Esophagus muscularis mucosa (tissue), 4 donors: Measurements from ENCODE around the gene PPP1R2C. TPM values are rescaled to one million over a fixed set of nuclear protein-coding genes. Genes with fewer than 3 reads are reported as not detected.

Source experiments
- DNase-seq: peaks from one replicate; pipeline ENCODE4 v3.0.0-alpha.2; 2017; ENCODE audit errors: extremely low spot score
- H3K27ac ChIP-seq, 4 donors: fragments of 200-600 bp; sonication (generic); replicated peaks in 1 of 4; 1 replicate in 3 of 4; 2 replicates in 1 of 4; pipeline ENCODE4 v1.5.1; 2016 to 2019; ENCODE audit warnings: mild to moderate bottlenecking in 1 of 4
- H3K27me3 ChIP-seq, 4 donors: fragments of 200-600 bp; sonication (generic); one replicate each; pipeline versions ENCODE4 v1.5.1 to v1.6.0; 2016 to 2019
- H3K36me3 ChIP-seq, 4 donors: fragments of 200-600 bp; sonication (generic); one replicate each; pipeline ENCODE4 v1.5.1; 2016 to 2019
- H3K4me1 ChIP-seq, 4 donors: fragments of 200-600 bp; sonication (generic); one replicate each; pipeline ENCODE4 v1.5.1; 2016 to 2019
- H3K4me3 ChIP-seq, 4 donors: fragments of 200-600 bp; sonication (generic); 1 replicate in 2 of 4; 2 replicates in 2 of 4; pipeline ENCODE4 v1.5.1; 2016 to 2019; ENCODE audit warnings: mild to moderate bottlenecking in 4 of 4, moderate library complexity in 1 of 4
- H3K9me3 ChIP-seq, 4 donors: fragments of 200-600 bp; sonication (generic); 1 replicate in 3 of 4; 2 replicates in 1 of 4; pipeline ENCODE4 v1.5.1; 2016 to 2019
- CTCF ChIP-seq, 3 experiments: fragments of 200-600 bp in 2 of 3; fragments of 450-650 bp in 1 of 3; sonication (generic) in 2 of 3; IDR thresholded peaks; one replicate each; pipeline ENCODE4 v1.5.1; 2017 to 2019; ENCODE audit warnings: antibody characterized with exemption in 3 of 3, mild to moderate bottlenecking in 2 of 3, moderate library complexity in 1 of 3
- EP300 ChIP-seq: sonication (generic); formaldehyde crosslinking; IDR thresholded peaks from one replicate; pipeline ENCODE4 v1.6.1; 2017; ENCODE audit warnings: antibody characterized with exemption
- POLR2A ChIP-seq: fragments of 450-650 bp; IDR thresholded peaks from one replicate; pipeline ENCODE4 v1.6.1; 2017; ENCODE audit warnings: antibody characterized with exemption, moderate library complexity, mild to moderate bottlenecking, low read depth
- POLR2AphosphoS5 ChIP-seq, 2 donors: sonication (generic); formaldehyde crosslinking; IDR thresholded peaks; one replicate each; pipeline ENCODE4 v1.6.1; 2017; ENCODE audit warnings: antibody characterized with exemption in 2 of 2
- WGBS: methylation state at CpG from one replicate; pipeline ENCODE4 v1.1.5; 2018; 5-methylcytosine and 5-hydroxymethylcytosine counted together
- intact Hi-C: fragments of 100-400 bp; cut with DNase I; formaldehyde crosslinking; loops from one replicate; pipeline ENCODE4 v1.15.1; 2023
- total RNA-seq, 4 donors: library from RNA; depleted of rRNA; stranded (reverse); fragments of >200 nt; gene quantifications; one replicate each; pipeline versions ENCODE4 v1.1.0 to v1.2.1, GENCODE V29; 2016

Gene PPP1R2C
- total RNA-seq, 4 donors from 2014 or later: not detected

GRCh38 chrX:42772874-42773273 is 5.1 kb downstream of the PPP1R2C start:
- H3K27ac ChIP-seq: no peak overlapping the region
- H3K27me3 ChIP-seq: peaks cover 0 to 4% (median 0%) of the 10 kb centered on the region in 4 donors
- H3K36me3 ChIP-seq: no peaks in the 10 kb centered on the region
- intact Hi-C loops: no loop called here
- no peaks in the 10 kb centered on the region for H3K4me1 ChIP-seq
- H3K4me3 ChIP-seq: no peak overlapping the region
- H3K9me3 ChIP-seq: peaks cover 0 to 1% (median 0%) of the 10 kb centered on the region in 4 donors
- WGBS: 66% methylated on average over 2 of the region's 2 CpGs
- DNase-seq: no peak
- TF ChIP-seq EP300 (no peak), POLR2A (no peak), POLR2AphosphoS5 (IDR thresholded peaks at IDR 0.05) (no peak)

GRCh38 chrX:42771506-42772335 is 6.2 kb downstream of the PPP1R2C start:
- Histone ChIP-seq H3K9me3 (no peaks in the 10 kb centered on the region), H3K27ac (no peak overlapping the region), H3K4me3 (no peak overlapping the region), H3K4me1 (no peaks in the 10 kb centered on the region), H3K36me3 (no peaks in the 10 kb centered on the region), H3K27me3 (no peaks in the 10 kb centered on the region)
- TF ChIP-seq POLR2AphosphoS5 (IDR thresholded peaks at IDR 0.05): no peak
- no peak for TF ChIP-seq EP300
- no peak for DNase-seq
- intact Hi-C loops: no loop called here
- WGBS: 48% methylated on average over 2 of the region's 2 CpGs

DNA sequence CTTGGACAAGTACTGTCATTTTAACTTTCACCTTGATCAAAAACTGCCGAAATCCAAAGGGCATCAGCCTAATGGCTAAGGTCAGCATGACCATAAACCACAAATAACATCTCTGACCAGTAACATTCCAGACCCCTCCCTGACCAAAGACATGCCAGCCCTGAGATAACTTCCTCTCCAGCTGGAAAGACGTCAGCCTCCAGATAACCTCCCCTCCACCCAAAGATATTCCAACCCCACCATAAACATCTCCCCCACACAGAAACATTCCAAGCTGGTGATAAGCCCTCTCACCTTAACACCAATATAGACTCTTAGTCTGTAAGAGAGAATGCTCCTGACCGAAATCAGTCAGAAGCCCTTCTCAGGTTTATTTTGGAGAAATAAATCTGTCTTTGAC is 7.4 kb downstream of the PPP1R2C start:
- TF ChIP-seq CTCF (IDR thresholded peaks at IDR 0.05): no peak
- no peak for TF ChIP-seq POLR2A
- no peak for TF ChIP-seq EP300
- no peak for TF ChIP-seq POLR2AphosphoS5 (IDR thresholded peaks at IDR 0.05)
- no peaks in the 10 kb centered on the region for H3K4me1 ChIP-seq
- no peaks in the 10 kb centered on the region for H3K27me3 ChIP-seq
- H3K9me3 ChIP-seq: no peaks in the 10 kb centered on the region
- H3K4me3 ChIP-seq: no peak overlapping the region
- no peaks in the 10 kb centered on the region for H3K36me3 ChIP-seq
- 73% methylated on average over 3 of the region's 3 CpGs for WGBS
- no peak for DNase-seq
- H3K27ac ChIP-seq: no peak overlapping the region
- intact Hi-C loops: no loop called here

DNA sequence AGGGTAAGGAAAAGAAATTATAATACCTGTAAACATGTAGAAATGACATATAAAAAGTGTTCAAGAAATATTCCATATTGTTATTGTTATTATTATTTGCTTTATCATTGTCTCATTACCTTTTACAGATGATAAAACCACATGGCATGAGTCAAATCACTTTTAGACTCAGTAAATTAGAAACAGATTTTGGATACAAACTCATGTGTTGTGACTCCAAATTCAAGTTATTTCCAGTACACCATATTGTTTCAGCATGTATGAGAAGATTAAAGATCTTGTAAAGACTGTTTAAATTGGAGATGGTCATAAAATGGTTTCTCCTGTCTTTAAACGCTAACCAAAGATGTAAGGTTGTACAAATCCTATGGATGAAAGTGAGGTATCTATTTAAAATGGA is 18.1 kb downstream of the PPP1R2C start:
- H3K27ac ChIP-seq: no peak overlapping the region
- H3K36me3 ChIP-seq: no peaks in the 10 kb centered on the region
- intact Hi-C loops: no loop called here
- no peak overlapping the region for H3K4me3 ChIP-seq
- peaks cover 0 to 6% (median 0%) of the 10 kb centered on the region in 4 donors for H3K4me1 ChIP-seq
- no peaks in the 10 kb centered on the region for H3K27me3 ChIP-seq
- no peaks in the 10 kb centered on the region for H3K9me3 ChIP-seq
- no peak for TF ChIP-seq POLR2AphosphoS5 (IDR thresholded peaks at IDR 0.05)
- no peak for TF ChIP-seq CTCF (IDR thresholded peaks at IDR 0.05)
- no peak for TF ChIP-seq EP300
- no peak for TF ChIP-seq POLR2A
- 73% methylated on average over 1 of the region's 1 CpG for WGBS
- no peak for DNase-seq

GRCh38 chrX:42755815-42756214 is 22.1 kb downstream of the PPP1R2C start:
- Histone ChIP-seq H3K4me1 (peaks cover 0 to 6% (median 0%) of the 10 kb centered on the region in 4 donors), H3K27me3 (no peaks in the 10 kb centered on the region), H3K4me3 (no peak overlapping the region), H3K27ac (no peak overlapping the region), H3K9me3 (no peaks in the 10 kb centered on the region), H3K36me3 (no peaks in the 10 kb centered on the region)
- WGBS: 39% methylated on average over 6 of the region's 6 CpGs
- DNase-seq: no peak
- TF ChIP-seq POLR2AphosphoS5 (IDR thresholded peaks at IDR 0.05) (no peak), CTCF (IDR thresholded peaks at IDR 0.05) (no peak), EP300 (no peak), POLR2A (no peak)
- intact Hi-C loops: no loop called here

- H3K27me3 ChIP-seq: no peaks in the 10 kb centered on the region
- H3K4me1 ChIP-seq: peaks cover 0 to 6% (median 0%) of the 10 kb centered on the region in 4 donors
- no peaks in the 10 kb centered on the region for H3K36me3 ChIP-seq
- no peak for DNase-seq
- H3K4me3 ChIP-seq: no peak overlapping the region
- H3K27ac ChIP-seq: no peak overlapping the region
- intact Hi-C loops: no loop called here
- no peaks in the 10 kb centered on the region for H3K9me3 ChIP-seq
- 67% methylated on average over 2 of the region's 2 CpGs for WGBS
- TF ChIP-seq POLR2A (no peak), POLR2AphosphoS5 (IDR thresholded peaks at IDR 0.05) (no peak), CTCF (IDR thresholded peaks at IDR 0.05) (no peak), EP300 (no peak)
Measured at GRCh38 chrX:42754603-42755002, 23.4 kb downstream of the PPP1R2C start.
